ENCODE measurements around the gene SYNE3.
"Not testable (repeated sequence)": the region's sequence is repeated elsewhere in the genome, so short reads cannot be mapped to it uniquely, and the experiment has no call there.

SYNE3 gene

DNA sequence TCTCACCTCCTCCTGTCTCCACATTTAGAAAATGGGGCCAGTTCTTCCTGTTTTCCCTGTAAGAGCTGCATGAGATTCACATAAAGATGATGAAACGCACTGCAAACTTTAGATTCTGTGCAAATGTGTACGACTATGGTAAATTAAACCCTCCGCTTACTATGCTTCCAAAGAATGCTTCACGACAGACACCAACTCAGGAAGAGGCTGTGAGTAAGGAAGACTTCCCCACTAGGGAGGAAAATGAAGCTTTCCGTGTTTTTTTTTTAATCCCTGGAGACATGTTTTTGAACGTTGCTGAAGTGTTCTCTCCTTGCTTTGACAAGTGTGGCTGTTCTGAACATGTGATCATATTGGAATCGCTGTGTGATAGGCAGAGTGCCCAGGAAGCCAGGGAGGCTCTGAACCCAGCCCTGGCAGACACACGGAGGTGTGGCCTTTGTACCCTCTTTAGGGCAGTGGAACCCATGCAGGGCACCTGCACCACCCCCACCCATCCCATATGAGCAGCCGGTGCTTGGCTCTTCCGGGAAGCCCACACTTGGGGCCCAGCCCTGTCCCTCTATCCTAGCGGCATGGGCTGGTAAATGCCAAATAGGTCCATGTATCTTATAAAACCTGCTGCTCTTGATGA, 7.5 kb upstream of the SYNE3 start:
- in situ Hi-C loops (cut with MboI; ENCODE audit: low sequenced_read_pairs): no loop called here

DNA sequence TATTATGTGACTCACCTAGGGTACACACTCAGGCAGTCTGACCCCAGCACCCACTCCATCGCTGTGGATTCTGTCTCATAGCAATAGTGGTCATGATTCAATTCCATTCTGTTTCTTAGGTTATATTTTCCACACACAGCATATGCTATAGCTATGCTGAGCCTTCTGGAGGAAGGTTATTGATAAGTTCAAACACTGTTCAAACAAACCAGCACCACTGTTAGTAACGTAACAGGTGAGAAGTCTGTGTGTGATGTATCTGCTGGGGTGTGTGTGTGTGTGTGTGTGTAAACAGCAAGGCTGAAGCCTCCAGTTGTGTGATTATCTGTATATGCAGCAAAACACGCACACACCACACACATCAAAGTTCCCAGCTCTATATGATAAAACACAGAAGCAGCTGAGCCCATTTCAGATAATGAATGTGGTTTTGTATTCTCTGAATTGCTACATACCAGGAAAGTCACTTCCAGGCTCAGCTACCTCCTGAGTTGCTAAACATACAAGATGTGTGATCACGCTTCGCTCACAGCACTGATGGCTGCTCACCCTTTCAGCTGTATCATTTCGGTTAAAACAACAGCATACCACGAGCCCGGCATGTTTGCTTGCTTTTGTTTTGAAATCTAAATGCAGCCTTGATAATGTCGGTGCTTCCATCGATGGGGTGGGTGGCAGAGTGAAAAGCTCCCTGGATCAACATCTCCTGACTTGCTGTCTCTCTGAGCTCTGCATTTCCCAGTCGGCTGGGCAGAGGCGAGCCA, 6.8 kb upstream of the SYNE3 start:
- in situ Hi-C loops (cut with MboI; ENCODE audit: low sequenced_read_pairs): no loop called here

- in situ Hi-C loops (cut with MboI; ENCODE audit: low sequenced_read_pairs): no loop called here
Observed at GRCh38 chr14:95522556-95522955, 6.1 kb upstream of the SYNE3 start.

GRCh38 chr14:95522116-95522515, 5.7 kb upstream of the SYNE3 start:
- in situ Hi-C loops (cut with MboI; ENCODE audit: low sequenced_read_pairs): no loop called here

DNA sequence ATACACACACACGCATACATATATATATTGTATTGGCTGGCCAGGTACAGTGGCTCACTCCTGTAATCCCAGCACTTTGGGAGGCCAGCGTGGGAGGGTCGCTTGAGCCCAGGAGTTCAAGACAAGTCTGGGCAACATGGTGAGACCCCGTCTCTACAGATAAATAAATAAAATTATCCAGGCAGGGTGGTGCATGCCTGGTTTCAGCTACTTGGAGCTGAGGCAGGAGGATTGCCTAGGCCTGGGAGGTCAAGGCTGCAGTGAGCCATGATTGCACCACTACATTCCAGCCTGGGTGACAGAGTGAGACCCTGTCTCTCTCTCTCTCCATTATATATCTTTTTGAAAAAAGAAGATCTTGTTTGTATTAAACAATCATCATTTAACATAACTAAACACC, 4.6 kb upstream of the SYNE3 start:
- in situ Hi-C loops (cut with MboI; ENCODE audit: low sequenced_read_pairs): no loop called here

DNA sequence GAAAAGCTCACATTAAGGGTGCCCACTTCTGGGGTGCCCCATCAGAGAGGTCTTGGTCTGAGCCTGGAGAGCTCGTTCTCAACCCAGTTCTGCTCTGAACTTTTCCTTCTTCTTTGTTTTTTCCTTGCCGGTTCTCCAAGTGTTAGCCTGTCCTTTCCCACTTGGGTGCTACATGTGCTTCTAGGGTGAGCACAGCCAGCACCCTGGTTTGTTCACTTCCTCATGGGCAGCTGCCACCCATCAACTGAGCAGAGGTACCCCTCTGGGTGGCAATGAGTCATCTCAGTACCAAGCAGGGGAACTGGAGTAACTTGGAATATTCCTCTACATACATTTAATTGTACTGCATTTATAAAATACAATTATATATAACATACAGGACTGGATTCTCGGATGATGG, 3.9 kb upstream of the SYNE3 start:
- in situ Hi-C loops (cut with MboI; ENCODE audit: low sequenced_read_pairs): no loop called here

DNA sequence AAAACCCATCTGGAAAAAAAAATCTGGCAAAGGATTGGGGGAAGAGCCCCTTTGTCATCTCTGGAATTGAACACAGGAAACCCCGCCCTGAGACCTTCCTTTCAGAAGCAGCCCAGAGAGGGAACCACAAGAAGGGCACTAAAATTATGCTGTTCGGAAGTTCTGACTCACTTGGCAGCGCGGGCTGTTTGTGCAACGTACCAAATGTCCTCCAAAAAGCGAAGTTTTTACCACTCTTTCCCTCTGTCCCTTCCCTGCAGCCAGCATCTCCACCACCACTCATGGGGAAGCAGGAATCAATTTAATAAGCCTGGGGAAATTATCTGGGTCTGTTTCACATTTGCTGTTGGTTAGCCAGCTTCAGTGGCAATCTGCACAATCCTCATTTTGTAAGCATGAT, 3.2 kb upstream of the SYNE3 start:
- in situ Hi-C loops (cut with MboI; ENCODE audit: low sequenced_read_pairs): no loop called here

DNA sequence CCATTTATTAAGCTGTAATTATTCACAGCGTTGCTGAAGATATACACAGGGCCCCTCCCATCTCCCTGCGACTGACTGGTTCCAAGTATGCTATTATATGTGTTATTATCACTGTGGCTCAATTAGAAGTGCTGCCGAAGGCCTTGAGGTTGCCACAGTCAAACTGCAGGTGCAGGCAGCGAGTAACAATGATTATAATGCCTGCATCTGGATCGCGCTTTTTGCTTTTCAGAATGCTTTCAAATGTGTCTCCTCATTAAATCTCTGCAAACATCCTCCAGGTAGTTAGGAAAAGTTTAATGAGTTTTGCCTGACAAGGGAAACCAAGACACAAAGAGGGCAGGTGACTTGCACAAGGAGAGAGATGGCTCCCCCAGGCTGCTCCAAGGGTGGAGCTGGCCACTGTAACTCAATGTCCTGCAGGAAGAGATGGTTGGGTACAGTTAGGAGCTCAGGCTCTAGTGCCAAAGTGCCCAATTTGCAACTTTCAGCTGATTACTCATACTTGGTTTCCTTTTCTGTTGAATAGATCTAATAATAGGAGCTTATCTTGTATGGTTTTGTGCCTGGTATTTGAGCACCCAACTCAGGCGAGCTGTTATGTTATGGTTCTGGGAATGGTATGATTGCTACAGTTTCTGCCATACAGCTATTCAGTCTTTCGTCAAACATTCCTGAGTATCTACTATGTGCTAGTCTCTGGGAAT, 1.7 kb upstream of the SYNE3 start:
- in situ Hi-C loops (cut with MboI; ENCODE audit: low sequenced_read_pairs): no loop called here

DNA sequence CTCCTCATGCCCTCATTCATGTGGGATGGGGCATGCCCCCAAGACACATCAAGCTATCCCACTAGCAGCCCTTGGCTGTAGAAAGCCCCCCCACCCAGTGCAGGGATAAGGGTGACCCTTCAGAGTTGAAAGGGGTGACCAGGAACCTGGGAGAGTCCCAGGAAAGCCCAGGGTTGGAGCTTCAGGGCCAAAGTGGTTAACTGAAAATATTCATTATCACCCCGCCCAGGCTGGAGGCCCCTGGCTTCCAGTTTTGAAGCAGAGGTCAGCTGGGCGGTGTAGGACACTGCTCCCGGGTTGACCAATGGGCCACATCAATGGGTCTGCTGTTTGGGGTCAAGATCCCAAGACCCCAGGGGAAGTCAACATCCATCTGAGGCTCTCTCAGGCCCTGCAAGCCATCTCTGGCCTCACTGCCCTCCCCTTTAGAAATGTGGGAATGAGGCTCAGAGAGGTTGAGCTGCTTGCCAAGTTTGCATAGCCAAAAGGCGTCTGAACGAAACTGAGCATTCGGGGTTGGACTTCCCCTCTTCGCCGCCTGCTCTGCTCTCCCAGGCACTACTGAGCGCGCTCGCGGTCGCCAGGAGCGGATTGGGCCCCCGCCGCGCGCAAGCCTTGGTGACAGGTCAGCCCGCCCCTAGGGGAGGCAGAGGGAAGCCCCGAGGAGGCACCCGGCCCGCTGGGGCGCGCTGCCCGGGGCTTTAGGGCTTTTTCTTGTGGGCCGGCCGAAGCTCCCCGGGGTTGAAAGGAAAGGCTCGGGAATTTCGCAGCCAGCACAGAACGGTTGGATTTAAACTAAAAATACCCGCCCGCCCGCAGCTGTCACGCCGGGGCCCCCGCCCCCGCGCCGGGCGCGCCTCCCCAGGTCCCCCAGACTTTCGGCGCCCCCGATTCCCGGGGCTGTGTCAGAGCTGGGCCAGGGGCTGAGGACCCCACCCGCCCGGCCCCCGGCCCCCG, 576 bp downstream of the SYNE3 start:
- in situ Hi-C loops (cut with MboI; ENCODE audit: low sequenced_read_pairs): no loop called here

GRCh38 chr14:95515080-95515489, 1.4 kb downstream of the SYNE3 start:
- in situ Hi-C loops (cut with MboI; ENCODE audit: low sequenced_read_pairs): no loop called here

GRCh38 chr14:95514131-95515079, 2.0 kb downstream of the SYNE3 start:
- in situ Hi-C loops (cut with MboI; ENCODE audit: low sequenced_read_pairs): no loop called here

GRCh38 chr14:95513291-95513690, 3.2 kb downstream of the SYNE3 start:
- in situ Hi-C loops (cut with MboI; ENCODE audit: low sequenced_read_pairs): no loop called here

- in situ Hi-C loops (cut with MboI; ENCODE audit: low sequenced_read_pairs): no loop called here
Observed at GRCh38 chr14:95511687-95512086, 4.8 kb downstream of the SYNE3 start.

DNA sequence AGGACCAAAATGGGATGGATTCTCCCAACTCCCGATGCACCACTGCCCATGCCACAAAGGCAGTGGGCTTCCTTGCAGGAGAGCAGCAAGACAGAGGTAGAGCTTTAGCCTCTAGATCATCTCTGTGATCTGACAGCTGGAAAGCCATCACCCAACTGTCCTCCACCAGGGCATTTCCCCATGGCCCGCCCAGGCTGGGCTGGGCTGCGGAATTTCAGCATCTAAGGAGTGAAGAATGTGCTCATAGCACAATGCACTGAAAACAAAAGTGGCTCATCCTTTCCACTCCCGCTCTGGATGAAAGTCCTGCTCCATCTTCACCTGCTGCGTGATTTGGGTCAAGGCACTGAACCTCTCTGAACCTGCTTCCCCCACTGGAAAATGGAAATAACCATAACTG, 5.6 kb downstream of the SYNE3 start:
- in situ Hi-C loops (cut with MboI; ENCODE audit: low sequenced_read_pairs): no loop called here

DNA sequence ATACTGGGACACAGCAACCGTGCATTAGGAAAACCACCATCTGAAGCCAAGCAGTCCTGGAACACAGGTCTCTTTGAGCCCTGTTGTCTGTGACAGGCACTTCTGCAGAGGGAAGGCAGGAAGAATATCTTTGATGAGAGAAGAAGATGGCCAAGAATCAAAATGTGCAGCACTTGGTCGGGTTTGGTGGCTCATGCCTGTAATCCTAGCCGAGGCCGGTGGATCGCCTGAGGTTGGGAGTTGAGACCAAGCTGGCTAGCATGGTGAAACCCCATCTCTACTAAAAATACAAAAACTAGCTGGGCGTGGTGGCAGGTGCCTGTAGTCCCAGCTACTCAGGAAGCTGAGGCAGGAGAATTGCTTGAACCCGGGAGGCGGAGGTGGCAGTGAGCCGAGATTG, 6.1 kb downstream of the SYNE3 start:
- in situ Hi-C loops (cut with MboI; ENCODE audit: low sequenced_read_pairs): not testable (repeated sequence)

- in situ Hi-C loops (cut with MboI; ENCODE audit: low sequenced_read_pairs): no loop called here
Observed at GRCh38 chr14:95509495-95509894, 7.0 kb downstream of the SYNE3 start.

DNA sequence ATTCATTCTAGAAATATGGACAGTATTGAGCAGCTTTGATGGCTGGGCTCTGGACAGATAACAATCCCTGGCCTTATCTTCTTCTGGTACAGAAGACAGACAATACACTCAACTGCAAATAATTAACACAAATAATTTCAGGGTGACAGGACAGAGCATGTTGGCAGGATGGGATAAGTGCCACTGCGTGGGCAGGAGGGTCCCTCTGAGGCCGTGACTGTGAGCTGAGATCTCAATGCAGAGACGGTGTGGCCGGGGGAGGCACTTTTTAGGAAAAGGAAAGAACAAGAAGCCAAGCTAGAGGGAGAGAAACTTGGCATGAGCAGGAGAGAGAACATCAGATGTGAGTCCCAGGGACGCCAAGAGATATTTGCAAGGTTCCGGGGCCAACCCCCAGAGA, 8.1 kb downstream of the SYNE3 start:
- in situ Hi-C loops (cut with MboI; ENCODE audit: low sequenced_read_pairs): no loop called here

GRCh38 chr14:95507701-95508103, 8.7 kb downstream of the SYNE3 start:
- in situ Hi-C loops (cut with MboI; ENCODE audit: low sequenced_read_pairs): no loop called here

DNA sequence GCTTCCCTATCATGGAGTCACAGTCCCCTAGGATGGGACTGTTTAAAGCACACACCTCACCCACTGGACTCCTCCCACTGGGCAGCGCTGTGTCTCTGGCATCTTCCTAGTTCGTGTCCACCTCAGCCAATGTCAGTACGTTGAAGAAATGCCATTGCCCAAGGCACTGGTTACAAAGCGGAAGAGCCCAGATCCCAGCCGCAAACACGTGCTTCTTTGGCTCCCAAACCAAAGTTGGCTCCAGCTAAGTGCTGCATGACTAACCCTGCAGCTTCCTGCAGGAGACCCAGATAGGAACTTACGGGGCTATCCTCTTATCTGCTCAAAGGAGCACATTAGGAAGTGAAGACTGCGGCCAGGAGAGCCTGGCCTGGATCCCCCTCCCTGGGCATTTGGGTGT, 9.3 kb downstream of the SYNE3 start:
- in situ Hi-C loops (cut with MboI; ENCODE audit: low sequenced_read_pairs): no loop called here

DNA sequence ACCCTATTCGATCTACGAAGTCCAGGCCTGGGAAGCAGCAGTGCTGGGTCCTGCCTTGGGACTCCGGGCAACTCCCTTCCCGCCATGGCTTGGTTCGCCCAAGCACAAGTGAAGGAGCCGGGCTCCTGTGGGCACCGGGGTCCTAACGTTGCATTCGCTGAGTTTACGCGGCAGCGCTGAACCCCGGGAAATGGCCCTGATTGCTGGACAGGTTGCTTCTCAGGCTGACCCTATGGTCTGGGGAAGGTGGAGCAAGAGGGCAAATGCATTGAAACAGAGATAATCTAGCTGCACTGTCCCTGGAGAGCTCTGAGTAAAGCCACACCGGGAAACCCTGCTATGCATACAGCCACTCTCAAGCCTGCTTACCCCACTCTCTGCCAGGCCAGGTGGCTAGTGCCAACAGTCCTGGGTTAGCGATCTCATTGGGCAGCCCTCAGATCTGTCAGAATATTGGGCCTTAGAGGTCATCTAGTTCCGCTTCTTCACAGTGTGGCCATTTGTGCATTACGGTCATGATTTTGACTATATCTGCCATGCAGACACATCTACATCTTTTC, 11.3 kb downstream of the SYNE3 start:
- in situ Hi-C loops (cut with MboI; ENCODE audit: low sequenced_read_pairs): no loop called here
